VCaP (cell line): ENCODE measurements around the gene LRP1.

Experiments used
- H3K27ac ChIP-seq: fragments of 450-650 bp; 2 replicates; pipeline ENCODE4 v1.5.1; 2017
- CTCF ChIP-seq: fragments of 450-650 bp; conservative IDR thresholded peaks from 2 replicates; pipeline ENCODE4 v1.5.1; 2017; ENCODE audit warnings: mild to moderate bottlenecking, moderate library complexity

The LRP1 gene

GRCh38 chr12:57187222-57188089 lies 59.2 kb downstream of the LRP1 start:
- no peak overlapping the region for H3K27ac ChIP-seq
- no peak for TF ChIP-seq CTCF

- H3K27ac ChIP-seq: no peak overlapping the region
- TF ChIP-seq CTCF: no peak
Measured at GRCh38 chr12:57188090-57188425, 59.8 kb downstream of the LRP1 start.

GRCh38 chr12:57190037-57190436 lies 61.8 kb downstream of the LRP1 start:
- H3K27ac ChIP-seq: peak overlapping the region; percentile 50
- no peak for TF ChIP-seq CTCF

GRCh38 chr12:57190821-57191220 lies 62.5 kb downstream of the LRP1 start:
- no peak for TF ChIP-seq CTCF

GRCh38 chr12:57191410-57191809 lies 63.1 kb downstream of the LRP1 start:
- H3K27ac ChIP-seq: no peak overlapping the region
- no peak for TF ChIP-seq CTCF

More at GRCh38 chr12:57190821-57191220, 62.5 kb downstream of the LRP1 start:
- H3K27ac ChIP-seq: peak overlapping the region; percentile 50

GRCh38 chr12:57192920-57193319 lies 64.6 kb downstream of the LRP1 start:
- H3K27ac ChIP-seq: no peak overlapping the region
- TF ChIP-seq CTCF: no peak

GRCh38 chr12:57193706-57194245 lies 65.5 kb downstream of the LRP1 start:
- no peak for TF ChIP-seq CTCF
- H3K27ac ChIP-seq: no peak overlapping the region
